Neutrophil (primary cell): ENCODE measurements around the gene PTRHD1.

ENCODE experiments used
- H3K27ac ChIP-seq: fragments of 200-600 bp; sonication (generic); 2 replicates; pipeline ENCODE4 v1.5.1; 2016; ENCODE audit warnings: mild to moderate bottlenecking, moderate library complexity
- H3K27me3 ChIP-seq: fragments of 200-600 bp; sonication (generic); 2 replicates; pipeline ENCODE4 v1.6.0; 2016; ENCODE audit warnings: mild to moderate bottlenecking
- H3K36me3 ChIP-seq: fragments of 200-600 bp; sonication (generic); 2 replicates; pipeline ENCODE4 v1.5.1; 2017
- H3K4me1 ChIP-seq, 2 experiments: fragments of 200-600 bp in 1 of 2; sonication (generic) in 1 of 2; 1 replicate in 1 of 2; 2 replicates in 1 of 2; pipeline versions ENCODE4 v1.5.1 to v1.6.1; 2013 to 2016; ENCODE audit warnings: low read depth in 1 of 2, low read length in 1 of 2, mild to moderate bottlenecking in 1 of 2, moderate library complexity in 1 of 2; ENCODE audit not compliant: control insufficient read depth in 1 of 2, insufficient read depth in 1 of 2
- H3K4me3 ChIP-seq, 2 experiments: fragments of 200-600 bp in 1 of 2; sonication (generic) in 1 of 2; 1 replicate in 1 of 2; 2 replicates in 1 of 2; pipeline ENCODE4 v1.5.1; 2013 to 2016; ENCODE audit warnings: low read depth in 1 of 2, low read length in 1 of 2, mild to moderate bottlenecking in 1 of 2, moderate library complexity in 1 of 2
- H3K9me3 ChIP-seq: fragments of 200-600 bp; sonication (generic); 2 replicates; pipeline ENCODE4 v1.5.1; 2016
- CTCF ChIP-seq: fragments of 200-600 bp; sonication (generic); IDR thresholded peaks from 2 replicates; pipeline ENCODE4 v1.5.1; 2016; ENCODE audit warnings: antibody characterized with exemption

PTRHD1 gene

GRCh38 chr2:24783641-24784040 lies 9.6 kb downstream of the PTRHD1 start:
- Histone ChIP-seq H3K27me3 (no peaks in the 10 kb centered on the region), H3K27ac (no peak overlapping the region), H3K4me3 (no peak overlapping the region), H3K9me3 (no peaks in the 10 kb centered on the region), H3K36me3 (no peaks in the 10 kb centered on the region), H3K4me1 (peaks cover 6 to 9% of the 10 kb centered on the region in 2 experiments)
- no peak for TF ChIP-seq CTCF

- H3K9me3 ChIP-seq = no peaks in the 10 kb centered on the region
- H3K4me1 ChIP-seq = peaks cover 6 to 9% of the 10 kb centered on the region in 2 experiments
- no peak overlapping the region for H3K27ac ChIP-seq
- no peak for TF ChIP-seq CTCF
- no peaks in the 10 kb centered on the region for H3K27me3 ChIP-seq
- no peak overlapping the region for H3K4me3 ChIP-seq
- no peaks in the 10 kb centered on the region for H3K36me3 ChIP-seq
Measured at GRCh38 chr2:24779116-24779515, 14.1 kb downstream of the PTRHD1 start.

- Histone ChIP-seq H3K36me3 (peaks cover 16% of the 10 kb centered on the region), H3K4me3 (no peak overlapping the region), H3K27ac (no peak overlapping the region), H3K9me3 (no peaks in the 10 kb centered on the region), H3K4me1 (peaks cover 6 to 8% of the 10 kb centered on the region in 2 experiments), H3K27me3 (no peaks in the 10 kb centered on the region)
- TF ChIP-seq CTCF = no peak
Measured at GRCh38 chr2:24774373-24774772, 18.8 kb downstream of the PTRHD1 start.

GRCh38 chr2:24771764-24772586 lies 21.2 kb downstream of the PTRHD1 start:
- no peak for TF ChIP-seq CTCF
- Histone ChIP-seq H3K4me3 (no peak overlapping the region), H3K9me3 (no peaks in the 10 kb centered on the region), H3K27me3 (no peaks in the 10 kb centered on the region), H3K27ac (no peak overlapping the region), H3K36me3 (peaks cover 37% of the 10 kb centered on the region), H3K4me1 (no peaks in the 10 kb centered on the region)

- no peak for TF ChIP-seq CTCF
- H3K36me3 ChIP-seq = peaks cover 40% of the 10 kb centered on the region
- no peaks in the 10 kb centered on the region for H3K4me1 ChIP-seq
- no peaks in the 10 kb centered on the region for H3K27me3 ChIP-seq
- no peak overlapping the region for H3K27ac ChIP-seq
- H3K9me3 ChIP-seq = no peaks in the 10 kb centered on the region
- H3K4me3 ChIP-seq = no peak overlapping the region
Measured at GRCh38 chr2:24771061-24771460, 22.1 kb downstream of the PTRHD1 start.
